H7 (cell line): Measurements from ENCODE around the gene HSD3B1. TPM values are rescaled to one million over a fixed set of nuclear protein-coding genes. Genes with fewer than 3 reads are reported as not detected.
A peak's percentile ranks its signal among the peaks of the same experiment; 100 is the strongest.
"Not testable (repeated sequence)": the region's sequence is repeated elsewhere in the genome, so short reads cannot be mapped to it uniquely, and the experiment has no call there.

Experiments
- DNase-seq: peaks from one replicate; pipeline ENCODE4 v3.0.0; 2012
- H3K27me3 ChIP-seq: 2 replicates; pipeline ENCODE4 v1.6.0; 2011; ENCODE audit warnings: mild to moderate bottlenecking, low read length; ENCODE audit not compliant: control insufficient read depth, insufficient read depth
- H3K36me3 ChIP-seq: replicated peaks from 2 replicates; pipeline ENCODE4 v1.5.1; 2011; ENCODE audit warnings: low read length; ENCODE audit not compliant: control insufficient read depth, insufficient read depth
- H3K4me3 ChIP-seq: 2 replicates; pipeline ENCODE4 v1.5.1; 2011; ENCODE audit warnings: low read depth, mild to moderate bottlenecking, control low read depth, low read length, moderate library complexity; ENCODE audit not compliant: insufficient read depth
- total RNA-seq: library from RNA; depleted of rRNA; stranded (reverse); fragments of >200 nt; shearing (Covaris generic); gene quantifications from 2 replicates; pipeline ENCODE4 v1.2.3, GENCODE V29; 2014

The HSD3B1 gene
- total RNA-seq, 1 experiment from 2014 or later: not detected

DNA sequence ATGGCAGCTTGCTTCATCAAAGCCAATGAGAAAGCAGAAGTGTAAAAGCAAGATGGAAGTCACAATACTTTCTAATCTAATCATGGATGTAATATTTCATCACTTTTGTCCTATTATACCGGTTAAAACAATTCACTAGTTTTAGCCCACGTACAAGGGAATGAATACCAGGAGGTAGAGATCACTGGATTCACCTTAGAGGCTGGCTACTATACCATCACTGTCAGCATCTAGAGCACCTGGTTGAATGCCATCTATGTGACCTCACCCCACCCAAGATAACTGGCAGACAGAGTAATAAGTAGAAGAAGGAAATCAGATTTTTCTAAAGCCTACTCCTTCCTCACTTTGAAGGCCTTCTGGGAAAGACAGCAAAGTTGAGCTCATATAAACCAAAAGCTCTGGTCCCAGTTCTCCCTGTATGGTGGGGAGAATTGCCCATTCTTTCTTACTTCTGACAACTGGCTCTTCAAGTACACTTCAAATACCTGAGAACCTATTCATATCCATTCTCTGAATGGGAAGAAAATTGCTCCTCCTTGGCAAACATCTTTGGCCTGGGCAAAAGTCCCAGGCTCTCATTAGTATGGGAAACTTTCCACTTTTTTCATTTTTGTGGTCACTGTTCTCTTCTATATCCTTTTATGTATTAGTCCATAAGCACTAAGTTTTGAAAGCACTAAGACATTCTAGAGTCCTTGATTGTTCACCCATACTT lies 24.8 kb downstream of the HSD3B1 start:
- no peak for DNase-seq
- H3K27me3 ChIP-seq: no peaks in the 10 kb centered on the region
- H3K36me3 ChIP-seq: no peaks in the 10 kb centered on the region
- no peak overlapping the region for H3K4me3 ChIP-seq

DNA sequence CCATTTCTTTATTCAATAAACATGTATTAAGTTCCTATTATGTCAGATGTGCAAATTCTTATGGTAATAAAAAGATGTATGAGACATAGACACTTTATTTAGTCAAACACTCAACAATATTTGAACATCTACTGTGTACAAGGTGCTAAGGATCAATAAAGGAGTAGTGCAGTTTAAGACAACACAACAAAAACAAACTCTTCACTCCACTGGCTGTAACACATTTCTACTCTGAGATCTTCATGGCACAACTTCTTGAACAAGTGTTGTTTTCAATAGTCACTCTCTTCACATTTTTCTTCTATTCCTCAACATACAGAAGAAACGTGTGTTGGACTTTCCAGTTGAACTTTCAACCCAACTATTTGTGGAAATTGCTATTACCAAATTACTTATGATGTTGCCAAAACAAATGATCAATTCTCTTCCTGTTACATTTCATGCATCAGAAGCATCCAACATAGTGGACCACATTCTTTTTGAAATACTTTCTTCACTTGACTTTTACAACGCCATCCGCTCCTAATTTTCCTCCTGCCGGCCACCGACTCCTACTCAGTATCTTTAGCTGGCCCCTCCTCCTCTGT lies 25.4 kb downstream of the HSD3B1 start:
- H3K36me3 ChIP-seq: no peaks in the 10 kb centered on the region
- DNase-seq: no peak
- no peaks in the 10 kb centered on the region for H3K27me3 ChIP-seq
- H3K4me3 ChIP-seq: no peak overlapping the region

GRCh38 chr1:119535381-119535780 lies 28.4 kb downstream of the HSD3B1 start:
- H3K4me3 ChIP-seq: no peak overlapping the region
- no peak for DNase-seq
- H3K36me3 ChIP-seq: no peaks in the 10 kb centered on the region
- no peaks in the 10 kb centered on the region for H3K27me3 ChIP-seq

- no peak overlapping the region for H3K4me3 ChIP-seq
- no peak for DNase-seq
- H3K27me3 ChIP-seq: no peaks in the 10 kb centered on the region
- no peaks in the 10 kb centered on the region for H3K36me3 ChIP-seq
These were observed 31.0 kb downstream of the HSD3B1 start for GRCh38 chr1:119537966-119538365.

DNA sequence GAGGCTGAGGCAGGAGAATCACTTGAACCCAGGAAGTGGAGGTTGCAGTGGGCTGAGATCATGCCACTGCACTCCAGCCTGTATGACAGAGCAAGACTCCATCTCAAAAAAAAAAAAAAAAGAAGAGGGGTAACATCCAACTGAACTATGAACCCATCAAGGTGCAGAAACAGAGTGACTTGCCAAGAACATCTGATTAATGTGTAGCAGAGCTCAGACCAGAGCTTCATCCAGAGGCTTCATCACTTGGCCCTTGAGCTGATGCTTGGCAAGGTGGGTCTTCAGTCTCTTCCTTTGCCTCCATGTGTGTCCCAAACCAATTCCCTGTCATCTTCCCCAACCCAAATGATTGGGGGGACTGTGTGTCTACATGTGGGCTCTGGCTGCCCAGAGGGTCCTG lies 32.6 kb downstream of the HSD3B1 start:
- Histone ChIP-seq H3K4me3 (no peak overlapping the region), H3K36me3 (no peaks in the 10 kb centered on the region), H3K27me3 (no peaks in the 10 kb centered on the region)
- no peak for DNase-seq

- no peaks in the 10 kb centered on the region for H3K27me3 ChIP-seq
- DNase-seq: no peak
- H3K36me3 ChIP-seq: no peaks in the 10 kb centered on the region
- no peak overlapping the region for H3K4me3 ChIP-seq
These were observed 34.4 kb downstream of the HSD3B1 start for GRCh38 chr1:119541389-119541788.

DNA sequence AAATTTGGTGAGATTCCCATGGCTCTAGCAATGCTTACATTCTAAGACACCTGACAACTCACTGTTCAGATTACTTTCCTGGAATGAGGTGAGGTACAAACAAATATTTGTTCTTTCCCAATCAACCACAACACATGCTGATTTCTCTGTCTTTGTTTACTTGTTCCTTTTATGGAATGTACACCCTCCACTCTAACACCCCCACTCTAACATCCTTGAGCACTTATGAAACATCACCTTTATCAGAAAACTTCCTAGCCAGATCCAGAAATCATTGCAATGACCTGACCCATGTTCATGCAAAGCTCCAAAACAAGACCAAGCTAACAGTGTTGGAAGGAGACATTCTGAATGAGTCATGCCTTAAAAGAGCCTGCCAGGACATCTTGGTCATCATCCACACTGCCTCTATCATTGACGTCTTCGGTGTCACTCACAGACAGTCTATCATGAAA lies 35.5 kb downstream of the HSD3B1 start:
- Histone ChIP-seq H3K27me3 (no peaks in the 10 kb centered on the region), H3K36me3 (no peaks in the 10 kb centered on the region), H3K4me3 (no peak overlapping the region)
- DNase-seq: no peak

GRCh38 chr1:119544165-119544762 lies 37.3 kb downstream of the HSD3B1 start:
- H3K4me3 ChIP-seq: no peak overlapping the region
- peak; percentile 34 for DNase-seq
- H3K27me3 ChIP-seq: no peaks in the 10 kb centered on the region
- no peaks in the 10 kb centered on the region for H3K36me3 ChIP-seq

GRCh38 chr1:119546641-119547040 lies 39.6 kb downstream of the HSD3B1 start:
- DNase-seq: no peak
- no peak overlapping the region for H3K4me3 ChIP-seq
- no peaks in the 10 kb centered on the region for H3K27me3 ChIP-seq
- H3K36me3 ChIP-seq: no peaks in the 10 kb centered on the region

- DNase-seq: no peak
- no peaks in the 10 kb centered on the region for H3K36me3 ChIP-seq
- no peak overlapping the region for H3K4me3 ChIP-seq
- H3K27me3 ChIP-seq: no peaks in the 10 kb centered on the region
These were observed 40.3 kb downstream of the HSD3B1 start for GRCh38 chr1:119547306-119547705.

GRCh38 chr1:119547805-119548204 lies 40.8 kb downstream of the HSD3B1 start:
- DNase-seq: no peak
- Histone ChIP-seq H3K27me3 (no peaks in the 10 kb centered on the region), H3K4me3 (no peak overlapping the region), H3K36me3 (no peaks in the 10 kb centered on the region)

DNA sequence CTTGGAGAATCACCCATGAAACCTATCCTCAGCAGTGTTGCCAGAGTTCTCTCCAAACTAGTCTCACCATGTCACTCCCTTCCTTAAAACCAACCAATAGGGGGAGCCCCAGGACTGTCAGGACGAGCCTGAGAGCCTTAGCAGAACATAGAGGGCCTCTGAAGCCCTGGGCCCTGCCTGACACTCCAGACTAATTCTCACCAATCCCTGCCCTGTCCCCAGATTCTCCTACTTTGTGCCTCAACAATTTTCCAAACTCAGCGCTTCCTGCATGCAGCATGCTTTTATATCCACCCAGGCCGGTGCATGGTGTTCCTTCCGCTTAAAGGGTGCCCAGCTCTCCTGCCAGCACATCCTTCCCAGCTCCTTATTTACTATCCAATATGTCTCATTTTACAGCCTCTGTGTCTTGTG lies 42.7 kb downstream of the HSD3B1 start:
- peak; percentile 20 for DNase-seq
- H3K27me3 ChIP-seq: no peaks in the 10 kb centered on the region
- no peak overlapping the region for H3K4me3 ChIP-seq
- H3K36me3 ChIP-seq: no peaks in the 10 kb centered on the region

DNA sequence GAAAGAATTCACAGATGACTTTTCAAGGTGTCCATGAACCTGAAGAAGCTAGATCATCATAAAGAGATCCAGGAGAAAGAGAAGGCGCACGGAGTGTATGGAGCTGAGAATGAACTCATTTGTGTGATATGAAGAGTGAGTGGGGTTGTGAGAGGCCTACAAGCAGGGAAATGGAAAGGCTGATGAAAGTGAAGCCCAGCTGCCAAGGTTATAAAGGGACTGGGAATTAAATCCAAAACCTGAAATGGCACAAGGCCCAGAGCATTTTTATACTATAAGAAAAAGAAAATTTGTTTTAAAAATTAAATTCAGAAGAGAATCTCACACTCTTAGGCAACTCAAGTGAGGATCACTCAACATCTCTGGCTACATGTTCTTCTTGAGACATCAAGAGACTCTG lies 43.4 kb downstream of the HSD3B1 start:
- no peak for DNase-seq
- Histone ChIP-seq H3K27me3 (no peaks in the 10 kb centered on the region), H3K36me3 (no peaks in the 10 kb centered on the region), H3K4me3 (no peak overlapping the region)

GRCh38 chr1:119551218-119551617 lies 44.2 kb downstream of the HSD3B1 start:
- Histone ChIP-seq H3K4me3 (no peak overlapping the region), H3K36me3 (no peaks in the 10 kb centered on the region)
- DNase-seq: no peak

DNA sequence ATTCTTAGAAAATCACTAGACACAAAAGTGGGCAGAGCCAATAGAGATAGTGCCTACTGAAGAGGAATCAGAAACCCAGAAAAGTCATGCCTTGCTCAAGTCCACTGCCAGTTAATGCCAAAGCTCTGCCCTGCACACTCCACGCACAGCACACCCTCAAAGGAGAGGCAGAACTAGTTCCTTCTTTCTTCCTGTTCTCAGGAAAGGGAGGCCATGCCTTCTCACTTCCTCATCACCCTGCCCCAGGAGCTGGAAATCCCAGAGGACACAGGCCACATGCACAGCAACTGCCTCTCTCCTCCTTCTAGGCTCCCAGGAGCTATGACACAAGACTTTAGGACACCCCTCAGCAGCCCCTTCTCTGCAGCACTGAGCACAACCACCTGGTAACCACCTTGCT lies 45.6 kb downstream of the HSD3B1 start:
- not testable (repeated sequence) for DNase-seq, H3K36me3 ChIP-seq, H3K27me3 ChIP-seq, H3K4me3 ChIP-seq

More at GRCh38 chr1:119551218-119551617, 44.2 kb downstream of the HSD3B1 start:
- H3K27me3 ChIP-seq: no peaks in the 10 kb centered on the region
